AG04450 (cell line): ENCODE results near the gene LEKR1. TPM values are rescaled to one million over a fixed set of nuclear protein-coding genes. Genes with fewer than 3 reads are reported as not detected.

Source experiments
- CTCF ChIA-PET: fragments of 300-600, 350-600 bp; formaldehyde crosslinking; extraction: SDS; loops from one replicate; lab custom pipeline; 2022; ENCODE audit warnings: antibody characterized with exemption, inconsistent platforms; lab: Charles Lee
- POLR2A ChIA-PET: fragments of 350-600 bp; formaldehyde crosslinking; extraction: SDS; loops from one replicate; lab custom pipeline; 2021; ENCODE audit warnings: antibody characterized with exemption, inconsistent platforms; lab: Yijun Ruan, JAX
- DNase-seq: peaks from one replicate; pipeline ENCODE4 v3.0.0-alpha.2; 2011; ENCODE audit warnings: low read depth, low spot score
- H3K27ac ChIP-seq: one replicate; pipeline ENCODE4 v1.5.1; 2012; ENCODE audit warnings: low read depth, low read length, control low read depth
- H3K27me3 ChIP-seq: one replicate; pipeline ENCODE4 v1.6.0; 2012; ENCODE audit warnings: low read length; ENCODE audit not compliant: control insufficient read depth, insufficient read depth
- H3K4me3 ChIP-seq: 2 replicates; pipeline ENCODE4 v1.5.1; 2011; ENCODE audit warnings: mild to moderate bottlenecking, low read depth, low read length, control low read depth
- H3K9me3 ChIP-seq: 2 replicates; pipeline ENCODE4 v1.5.1; 2012; ENCODE audit warnings: low read length; ENCODE audit not compliant: control insufficient read depth, insufficient read depth
- polyA plus RNA-seq: library from polyadenylated mRNA; depleted of rRNA; stranded (reverse); fragments of >200 nt; gene quantifications from 2 replicates; pipeline ENCODE4 v1.2.3, GENCODE V29; 2011
- TF ChIP-seq, protein P1 (sequence below): IDR thresholded peaks from 2 replicates; pipeline ENCODE4 v1.5.1; 2011; ENCODE audit warnings: low read depth, low read length, control low read depth, inconsistent platforms

LEKR1 gene
- polyA plus RNA-seq, 1 experiment = 0.26 TPM

DNA sequence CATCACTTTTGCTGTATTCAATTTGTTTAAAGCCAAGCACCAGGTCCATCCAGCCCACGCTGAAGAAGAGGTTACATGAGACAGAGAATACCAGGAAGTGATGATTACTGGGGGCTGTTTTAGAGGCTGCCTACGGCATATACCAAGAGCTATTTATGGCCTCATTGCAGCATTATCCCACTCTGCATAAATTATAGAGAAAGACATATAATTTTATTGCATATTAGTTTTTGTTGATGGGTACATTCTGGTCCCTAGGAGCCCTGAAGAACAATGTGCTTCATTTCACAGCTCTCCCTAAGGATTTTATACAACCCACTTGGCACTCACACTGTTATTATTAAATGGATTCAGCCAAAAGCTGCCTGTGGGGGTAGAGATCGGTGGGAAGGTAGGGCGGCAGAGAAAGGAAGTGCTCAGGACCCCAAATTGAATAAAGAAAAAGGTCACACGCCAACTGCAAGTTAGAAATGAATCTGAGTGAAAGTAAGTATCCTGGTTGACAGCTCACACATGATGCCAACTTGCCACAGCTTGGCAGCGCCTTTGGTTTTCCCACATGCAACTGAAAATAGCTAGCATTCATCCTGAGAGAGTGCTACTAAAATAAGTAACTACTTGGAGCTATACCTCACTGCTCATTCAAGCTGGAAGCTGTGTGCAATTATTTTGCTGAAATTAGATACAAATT is 260.1 kb downstream of the LEKR1 start:
- POLR2A ChIA-PET = no interaction called here
- Histone ChIP-seq H3K27ac (no peak overlapping the region), H3K27me3 (no peaks in the 10 kb centered on the region), H3K9me3 (no peaks in the 10 kb centered on the region; the same call in 1 of the 2 replicates), H3K4me3 (no peak overlapping the region)
- TF ChIP-seq, protein P1, sequence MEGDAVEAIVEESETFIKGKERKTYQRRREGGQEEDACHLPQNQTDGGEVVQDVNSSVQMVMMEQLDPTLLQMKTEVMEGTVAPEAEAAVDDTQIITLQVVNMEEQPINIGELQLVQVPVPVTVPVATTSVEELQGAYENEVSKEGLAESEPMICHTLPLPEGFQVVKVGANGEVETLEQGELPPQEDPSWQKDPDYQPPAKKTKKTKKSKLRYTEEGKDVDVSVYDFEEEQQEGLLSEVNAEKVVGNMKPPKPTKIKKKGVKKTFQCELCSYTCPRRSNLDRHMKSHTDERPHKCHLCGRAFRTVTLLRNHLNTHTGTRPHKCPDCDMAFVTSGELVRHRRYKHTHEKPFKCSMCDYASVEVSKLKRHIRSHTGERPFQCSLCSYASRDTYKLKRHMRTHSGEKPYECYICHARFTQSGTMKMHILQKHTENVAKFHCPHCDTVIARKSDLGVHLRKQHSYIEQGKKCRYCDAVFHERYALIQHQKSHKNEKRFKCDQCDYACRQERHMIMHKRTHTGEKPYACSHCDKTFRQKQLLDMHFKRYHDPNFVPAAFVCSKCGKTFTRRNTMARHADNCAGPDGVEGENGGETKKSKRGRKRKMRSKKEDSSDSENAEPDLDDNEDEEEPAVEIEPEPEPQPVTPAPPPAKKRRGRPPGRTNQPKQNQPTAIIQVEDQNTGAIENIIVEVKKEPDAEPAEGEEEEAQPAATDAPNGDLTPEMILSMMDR = no peak
- CTCF ChIA-PET = interaction anchor here (1.0 to 9.2 kb wide), 4 partner anchors 35 to 412 kb away, joined by 3 to 86 read pairs (median 6); partner anchors contain the start of gene TIPARP
- no peak for DNase-seq

DNA sequence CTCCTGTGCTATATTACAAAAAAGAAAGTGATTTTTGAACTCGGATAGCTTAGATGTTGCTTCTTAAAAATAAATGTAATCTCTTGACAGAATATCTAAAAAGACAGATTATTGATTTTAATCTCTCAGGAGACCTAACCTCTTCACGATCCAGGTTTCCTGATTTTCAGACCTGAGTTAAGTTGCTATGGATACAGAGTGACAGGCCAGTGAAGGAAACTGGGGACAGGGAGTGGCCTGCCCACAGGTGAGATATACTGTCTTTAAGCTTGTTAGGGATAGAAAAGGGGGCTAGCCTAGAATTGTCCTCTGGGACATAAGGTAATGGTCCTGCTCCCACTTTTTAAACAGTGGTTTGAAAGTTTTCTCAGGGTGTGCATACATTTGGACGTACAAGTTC is 260.6 kb downstream of the LEKR1 start:
- ChIA-PET CTCF (interaction anchor here (1.0 to 9.2 kb wide), 5 partner anchors 35 to 412 kb away, joined by 3 to 86 read pairs (median 8); partner anchors contain the start of gene TIPARP), POLR2A (no interaction called here)
- Histone ChIP-seq H3K4me3 (no peak overlapping the region), H3K27ac (no peak overlapping the region), H3K27me3 (no peaks in the 10 kb centered on the region), H3K9me3 (no peaks in the 10 kb centered on the region; the same call in 1 of the 2 replicates)
- DNase-seq = no peak
- TF ChIP-seq, protein P1 = no peak

DNA sequence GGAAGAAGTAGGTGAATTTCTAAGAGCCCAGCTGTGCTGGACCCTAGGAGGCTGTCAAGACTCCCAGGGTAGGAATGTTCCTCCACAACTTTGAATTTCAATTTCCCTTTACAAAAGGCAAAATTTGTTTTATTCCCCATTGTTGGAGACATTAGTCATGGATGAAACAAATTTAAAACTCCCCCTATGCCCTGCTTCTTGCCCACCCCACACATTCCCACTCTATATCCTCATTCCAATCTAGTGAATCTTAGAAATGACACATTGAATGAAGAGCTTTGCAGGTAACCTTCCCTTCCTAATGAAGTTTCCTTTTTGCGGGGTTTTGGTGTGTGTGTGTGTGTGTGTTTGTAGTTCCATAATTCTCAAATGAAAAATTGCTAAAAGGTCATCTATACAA is 261.2 kb downstream of the LEKR1 start:
- POLR2A ChIA-PET = interaction anchor here (1.4 to 2.4 kb wide), 4 partner anchors 31 to 534 kb away, joined by 3 to 36 read pairs (median 18); partner anchors contain the start of gene SSR3
- no peak overlapping the region for H3K4me3 ChIP-seq
- no peaks in the 10 kb centered on the region; the same call in 1 of the 2 replicates for H3K9me3 ChIP-seq
- no peak for DNase-seq
- H3K27me3 ChIP-seq = no peaks in the 10 kb centered on the region
- TF ChIP-seq, protein P1 = no peak
- CTCF ChIA-PET = interaction anchor here (0.6 to 9.2 kb wide), 7 partner anchors 12 to 1234 kb away, joined by 3 to 86 read pairs (median 3); no protein-coding TSS in a partner anchor
- H3K27ac ChIP-seq = peak overlapping the region; percentile 23

DNA sequence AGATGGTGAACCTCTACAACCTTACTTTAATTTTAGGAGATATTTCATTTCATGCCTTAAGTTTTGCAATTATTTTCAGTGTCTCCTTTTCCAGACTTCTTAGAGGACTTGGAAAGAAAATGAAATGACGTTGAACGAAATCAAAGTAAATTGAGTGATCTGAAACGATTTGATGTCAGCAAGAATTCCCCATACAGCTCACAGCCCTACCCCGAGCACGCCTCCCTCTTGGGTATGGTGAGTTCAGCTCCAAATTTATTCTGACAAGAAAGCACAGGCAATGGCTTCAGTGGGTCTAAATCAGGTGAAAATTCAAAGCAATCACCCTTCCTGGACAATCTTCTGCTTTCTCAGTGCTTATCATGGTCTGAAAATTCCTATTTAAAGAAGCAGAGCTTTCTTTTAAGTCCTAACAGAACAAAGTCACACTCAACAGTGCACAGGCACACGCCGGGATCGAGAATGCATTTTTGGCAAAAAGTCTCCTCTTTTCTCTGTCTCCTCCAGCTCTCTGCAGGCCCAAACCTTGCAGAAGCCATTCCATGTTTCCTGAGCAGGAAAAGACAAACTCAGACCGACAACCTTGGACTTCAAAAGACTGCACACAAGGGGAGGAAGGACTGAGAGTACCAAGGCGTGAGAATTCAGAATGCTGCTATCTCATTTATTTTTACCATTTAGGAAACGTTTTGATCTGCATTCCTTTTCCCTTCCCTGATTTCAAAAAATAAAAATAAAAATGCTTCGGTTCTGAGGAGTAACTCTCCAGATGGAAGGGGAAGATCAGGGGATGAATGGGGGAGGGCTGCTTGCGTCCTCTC is 261.8 kb downstream of the LEKR1 start:
- Histone ChIP-seq H3K9me3 (no peaks in the 10 kb centered on the region; the same call in 1 of the 2 replicates), H3K27me3 (no peaks in the 10 kb centered on the region), H3K27ac (peak overlapping the region; percentile 99), H3K4me3 (peak overlapping the region; percentile 72)
- POLR2A ChIA-PET = interaction anchor here (0.7 to 2.4 kb wide), 15 partner anchors 11 to 553 kb away, joined by 3 to 36 read pairs (median 8); partner anchors contain the start of genes CCNL1 and SSR3
- CTCF ChIA-PET = interaction anchor here (0.5 to 9.2 kb wide), 13 partner anchors 11 to 1235 kb away, joined by 3 to 86 read pairs (median 5); no protein-coding TSS in a partner anchor
- DNase-seq = no peak
- TF ChIP-seq, protein P1 = no peak
